Testis (tissue), 2 donors: ENCODE measurements around the gene KLK13.

ENCODE experiments used
- CTCF ChIP-seq, 3 experiments: fragments of 450-650 bp in 2 of 3; fragments of 200-600 bp in 1 of 3; sonication (generic) in 1 of 3; IDR thresholded peaks; one replicate each; pipeline ENCODE4 v1.5.1; 2016 to 2019; ENCODE audit warnings: antibody characterized with exemption in 3 of 3, mild to moderate bottlenecking in 2 of 3, moderate library complexity in 1 of 3
- POLR2A ChIP-seq: fragments of 450-650 bp; IDR thresholded peaks from one replicate; pipeline ENCODE4 v1.6.1; 2017; ENCODE audit warnings: antibody characterized with exemption, mild to moderate bottlenecking, moderate library complexity

- TF ChIP-seq CTCF (IDR thresholded peaks at IDR 0.05), result no peak
- TF ChIP-seq POLR2A, result no peak
Observed at GRCh38 chr19:51014242-51014641, 50.6 kb downstream of the KLK13 start.
